GM21737 (cell line): Measurements from ENCODE around the gene CEP152.

Experiments used
- ATAC-seq: cut with Tn5 transposase; IDR thresholded peaks from one replicate; pipeline ENCODE4 v1.9.1; 2021; ENCODE audit warnings: mild to moderate bottlenecking, moderate library complexity; ENCODE audit not compliant: unreplicated experiment

The CEP152 gene

DNA sequence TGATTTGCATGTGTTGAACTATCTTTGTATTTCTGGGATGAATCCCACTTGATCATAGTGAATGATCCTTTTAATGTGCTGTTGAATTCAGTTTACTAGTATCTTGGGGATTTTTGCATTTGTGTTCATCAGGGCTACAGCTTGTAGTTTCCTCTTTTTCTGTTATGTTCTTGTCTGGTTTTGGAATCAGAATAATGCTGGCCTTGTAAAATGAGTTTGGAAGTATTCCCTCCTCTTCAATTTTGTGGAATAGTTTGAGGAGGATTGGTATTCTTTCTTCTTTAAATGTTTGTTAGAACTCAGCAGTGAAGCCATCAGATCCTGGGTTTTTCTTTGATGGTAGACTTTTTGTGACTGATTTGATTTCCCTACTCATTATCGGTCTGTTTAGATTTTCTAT lies 102.2 kb downstream of the CEP152 start:
- no peak for ATAC-seq

DNA sequence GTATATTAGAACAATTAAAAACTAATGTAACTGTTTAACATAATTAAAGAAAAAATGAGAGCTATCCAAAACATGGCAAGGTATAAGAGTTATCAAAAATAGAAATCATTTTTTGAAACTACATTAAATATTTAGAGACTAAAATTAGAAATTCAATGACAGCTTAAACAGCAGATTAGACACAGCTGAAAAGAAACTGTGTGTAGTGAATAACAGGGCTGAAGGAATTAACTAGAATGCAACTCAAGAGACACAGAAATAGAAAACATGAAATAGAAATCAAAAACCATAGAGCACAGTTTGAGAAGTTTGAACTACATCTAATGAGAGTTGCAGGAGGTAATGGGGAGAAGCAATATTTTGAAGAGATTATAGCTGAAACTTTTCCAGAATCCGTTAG lies 105.5 kb downstream of the CEP152 start:
- ATAC-seq, result no peak

DNA sequence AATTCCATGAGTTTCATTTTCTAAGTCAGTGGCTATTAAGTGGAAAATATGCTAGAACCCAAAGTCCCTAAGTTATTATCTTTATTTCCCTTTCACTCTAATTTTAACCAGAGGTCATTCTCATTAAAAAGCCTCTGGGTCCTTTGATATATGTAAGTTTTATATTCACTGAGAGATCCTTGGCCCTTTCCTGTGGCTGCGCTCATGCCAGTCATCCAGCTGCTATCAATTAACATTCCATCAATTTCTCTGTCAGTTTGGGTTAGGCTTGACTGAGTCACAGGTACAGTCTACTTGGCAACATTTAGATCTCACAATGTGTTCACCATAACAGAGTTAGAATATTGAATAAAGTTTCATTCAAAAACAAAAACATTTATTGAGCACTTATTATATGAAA lies 107.3 kb downstream of the CEP152 start:
- ATAC-seq, result no peak

DNA sequence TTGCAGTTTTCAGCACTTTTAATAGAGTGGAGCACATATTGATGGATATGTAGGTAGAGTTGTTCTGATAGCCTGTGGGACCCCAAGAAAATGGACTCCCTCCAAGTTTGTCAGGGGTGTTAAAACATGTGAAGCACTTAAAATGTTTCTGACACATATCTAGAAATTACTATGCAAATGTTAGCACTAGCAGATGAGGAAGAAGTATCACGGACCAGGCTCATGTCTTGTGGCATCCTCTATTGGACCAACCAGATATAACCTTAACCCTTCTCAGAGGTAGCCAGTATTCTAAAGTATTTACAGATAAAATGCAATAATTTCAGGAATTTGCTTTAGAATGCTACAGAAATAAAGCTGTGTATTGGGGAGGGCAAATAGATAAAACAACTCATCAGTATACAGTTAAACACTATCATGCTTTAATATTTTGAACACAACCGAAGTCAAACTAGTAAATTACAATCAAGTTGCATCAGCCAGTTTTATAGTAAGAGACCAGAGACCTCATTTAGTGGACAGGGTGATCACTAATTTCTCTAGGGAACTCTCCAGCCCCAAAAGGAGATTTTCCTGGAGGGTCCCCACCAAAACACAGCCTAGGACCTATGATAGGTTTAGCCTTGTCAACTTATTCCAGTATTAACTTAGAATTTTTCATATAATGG lies 108.2 kb downstream of the CEP152 start:
- ATAC-seq, result no peak

DNA sequence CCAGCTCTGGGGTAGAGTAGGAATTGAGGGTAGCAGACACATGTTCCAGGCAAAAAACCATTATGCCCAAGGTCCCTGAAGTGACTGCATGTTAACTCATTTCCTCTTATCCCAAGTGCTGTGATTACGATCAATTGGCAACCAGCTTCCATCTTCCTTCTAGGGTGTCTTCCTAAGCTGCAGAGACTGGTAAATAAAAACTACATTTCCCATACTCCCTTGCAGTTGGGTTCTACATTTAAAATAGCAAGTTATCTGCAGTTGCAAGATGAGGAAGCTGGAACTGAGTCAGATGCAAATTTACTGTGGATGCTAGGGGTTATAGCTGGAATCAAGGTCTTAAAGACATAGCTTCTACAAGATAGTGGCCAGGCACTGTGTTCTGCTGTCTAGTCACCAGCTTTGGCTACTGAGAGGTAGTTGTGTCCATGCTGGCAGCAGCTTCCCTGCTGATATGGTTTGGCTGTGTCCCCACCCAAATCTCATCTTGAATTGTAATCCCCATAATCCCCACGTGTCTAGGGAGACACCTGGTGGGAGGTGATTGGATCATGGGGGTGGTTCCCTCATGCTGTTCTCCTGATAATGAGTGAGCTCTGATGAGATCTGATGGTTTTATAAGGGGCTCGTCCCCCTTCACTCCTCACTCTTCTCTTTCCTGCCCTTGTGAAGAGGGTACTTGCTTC lies 114.1 kb downstream of the CEP152 start:
- no peak for ATAC-seq

DNA sequence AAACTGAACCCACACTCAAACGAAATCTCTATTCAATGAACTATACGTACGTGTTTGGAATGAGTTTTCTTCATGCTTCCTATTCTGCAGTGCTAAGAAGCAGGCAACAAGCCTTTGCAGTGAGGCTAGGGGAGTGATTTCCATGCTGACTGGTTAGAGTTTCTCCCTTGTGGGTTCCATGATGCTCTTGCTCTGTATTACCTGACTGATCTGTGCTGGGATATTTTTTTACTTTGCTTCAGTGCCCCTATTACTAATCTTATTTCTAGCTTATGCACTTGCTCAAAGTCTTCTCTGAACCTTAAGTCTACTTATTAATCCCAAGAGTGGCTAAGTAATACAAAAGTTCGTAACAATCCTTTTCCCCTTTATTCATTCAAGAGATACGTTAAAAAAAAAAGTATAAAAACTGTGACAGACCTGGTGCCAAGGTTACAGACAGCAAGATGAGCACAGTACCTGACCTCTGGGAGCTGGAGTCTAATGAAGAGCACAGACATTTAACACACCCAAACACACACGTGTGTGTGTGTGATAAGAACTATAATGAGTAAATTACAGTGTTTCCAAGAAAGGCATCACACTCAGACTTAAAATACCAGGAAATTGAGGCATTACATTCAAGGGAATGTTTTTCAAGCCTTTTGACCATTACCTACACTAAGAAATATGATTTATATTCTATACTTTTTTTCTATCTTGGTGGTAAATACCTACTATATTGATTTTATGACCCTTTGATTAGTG lies 114.9 kb downstream of the CEP152 start:
- ATAC-seq, result no peak

DNA sequence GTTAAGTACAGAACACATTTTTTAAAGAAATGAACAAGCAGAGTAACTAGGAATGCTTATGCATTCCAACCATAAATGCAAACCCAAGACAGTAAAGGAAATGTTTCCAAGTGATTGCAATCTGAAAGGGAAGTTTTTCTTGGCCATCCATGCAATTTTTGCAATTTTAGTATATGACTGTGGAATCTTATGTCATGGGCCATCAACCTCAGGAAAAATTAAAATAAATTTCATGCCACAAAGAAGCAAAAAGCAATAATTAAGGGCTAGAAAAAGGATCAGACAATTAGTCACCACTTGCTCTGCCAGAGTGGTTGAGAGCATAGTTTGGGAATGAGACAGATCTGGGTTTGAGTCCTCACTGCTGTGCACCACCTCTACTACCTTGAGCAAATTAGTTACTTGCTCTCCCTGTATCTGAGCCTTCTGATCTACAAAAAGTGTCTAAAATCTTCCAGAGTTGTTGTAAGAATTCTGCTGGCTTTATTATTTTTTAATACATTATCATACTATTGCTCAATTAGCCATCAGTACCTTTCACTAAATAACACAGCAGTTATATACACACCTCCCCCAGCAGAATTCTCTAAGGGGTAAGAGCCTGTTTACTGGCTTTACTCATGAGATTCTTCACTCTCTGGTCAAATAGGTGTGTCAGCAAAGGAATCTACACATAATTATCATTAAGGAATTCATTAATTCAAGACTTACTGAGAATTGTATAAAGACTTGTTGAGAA lies 115.6 kb downstream of the CEP152 start:
- no peak for ATAC-seq

DNA sequence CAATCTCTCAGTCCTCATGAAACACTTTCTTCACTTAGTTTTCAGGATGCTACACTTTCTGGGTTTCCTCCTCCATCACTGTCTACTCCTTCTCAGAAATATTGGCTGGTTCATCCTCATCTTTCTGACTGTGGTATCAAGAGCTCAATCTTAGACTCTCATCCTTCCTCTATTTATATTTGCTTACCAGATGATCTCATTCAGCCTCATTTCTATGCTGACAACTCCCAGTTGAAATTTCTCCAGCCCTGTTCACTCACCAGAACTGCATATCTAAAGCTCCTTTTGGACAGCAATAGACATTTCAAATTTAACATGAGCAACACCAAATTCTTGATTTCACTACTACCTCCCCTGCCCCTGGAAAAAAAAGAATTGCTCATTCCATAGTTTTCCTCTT lies 117.4 kb downstream of the CEP152 start:
- no peak for ATAC-seq

DNA sequence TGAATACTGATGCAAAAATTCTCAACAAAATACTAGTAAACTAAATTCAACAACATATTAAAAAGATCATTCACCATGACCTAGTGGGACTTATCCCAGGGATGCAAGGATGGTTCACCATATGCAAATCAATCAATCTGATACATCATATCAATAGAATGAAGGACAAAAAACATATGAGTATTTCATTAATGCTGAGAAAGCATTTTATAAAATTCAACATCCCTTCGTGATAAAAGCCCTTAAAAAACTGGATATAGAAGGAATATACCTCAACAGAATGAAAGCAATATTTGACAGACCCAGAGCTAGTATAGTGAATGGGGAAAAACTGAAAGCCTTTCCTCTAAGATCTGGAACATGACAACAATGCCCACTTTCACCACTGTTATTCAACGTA lies 122.4 kb downstream of the CEP152 start:
- ATAC-seq, result no peak
